Prostate gland (tissue), 2 donors: Measurements from ENCODE around the gene CORO2B.

Source experiments
- POLR2A ChIP-seq: fragments of 450-650 bp; IDR thresholded peaks from one replicate; pipeline ENCODE4 v1.6.1; 2016; ENCODE audit warnings: antibody characterized with exemption, mild to moderate bottlenecking
- POLR2AphosphoS5 ChIP-seq: sonication (generic); formaldehyde crosslinking; IDR thresholded peaks from one replicate; pipeline ENCODE4 v1.6.1; 2017; ENCODE audit warnings: antibody characterized with exemption
- TF ChIP-seq, protein P1 (sequence below), 4 experiments: fragments of 200-600 bp in 2 of 4; fragments of 450-650 bp in 2 of 4; sonication (generic) in 2 of 4; IDR thresholded peaks; 1 replicate in 3 of 4; 2 replicates in 1 of 4; pipeline ENCODE4 v1.5.1; 2016 to 2019; ENCODE audit warnings: antibody characterized with exemption in 4 of 4, mild to moderate bottlenecking in 2 of 4, moderate library complexity in 2 of 4

DNA sequence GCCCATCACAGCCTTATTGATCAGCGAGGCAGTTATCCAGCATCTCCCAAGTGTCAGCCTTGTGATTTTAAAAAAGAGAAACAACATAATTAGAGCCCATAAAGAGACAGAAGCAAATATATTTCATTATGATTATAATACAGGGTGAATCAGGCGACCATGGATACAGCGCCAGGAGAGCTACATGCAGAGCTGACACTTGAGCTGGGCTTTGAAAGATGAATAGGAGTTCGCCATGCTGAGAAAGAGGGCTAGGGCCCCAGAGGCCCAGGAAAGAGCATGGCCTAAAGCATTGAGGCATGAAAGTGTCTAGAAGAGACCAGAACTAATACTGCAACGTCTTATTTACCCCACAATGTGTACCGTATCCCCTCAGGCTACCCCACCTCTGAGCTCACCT lies 4.2 kb upstream of the CORO2B start:
- TF ChIP-seq POLR2A, result no peak
- TF ChIP-seq, protein P1, sequence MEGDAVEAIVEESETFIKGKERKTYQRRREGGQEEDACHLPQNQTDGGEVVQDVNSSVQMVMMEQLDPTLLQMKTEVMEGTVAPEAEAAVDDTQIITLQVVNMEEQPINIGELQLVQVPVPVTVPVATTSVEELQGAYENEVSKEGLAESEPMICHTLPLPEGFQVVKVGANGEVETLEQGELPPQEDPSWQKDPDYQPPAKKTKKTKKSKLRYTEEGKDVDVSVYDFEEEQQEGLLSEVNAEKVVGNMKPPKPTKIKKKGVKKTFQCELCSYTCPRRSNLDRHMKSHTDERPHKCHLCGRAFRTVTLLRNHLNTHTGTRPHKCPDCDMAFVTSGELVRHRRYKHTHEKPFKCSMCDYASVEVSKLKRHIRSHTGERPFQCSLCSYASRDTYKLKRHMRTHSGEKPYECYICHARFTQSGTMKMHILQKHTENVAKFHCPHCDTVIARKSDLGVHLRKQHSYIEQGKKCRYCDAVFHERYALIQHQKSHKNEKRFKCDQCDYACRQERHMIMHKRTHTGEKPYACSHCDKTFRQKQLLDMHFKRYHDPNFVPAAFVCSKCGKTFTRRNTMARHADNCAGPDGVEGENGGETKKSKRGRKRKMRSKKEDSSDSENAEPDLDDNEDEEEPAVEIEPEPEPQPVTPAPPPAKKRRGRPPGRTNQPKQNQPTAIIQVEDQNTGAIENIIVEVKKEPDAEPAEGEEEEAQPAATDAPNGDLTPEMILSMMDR (IDR thresholded peaks at IDR 0.05), result no peak
- TF ChIP-seq POLR2AphosphoS5, result no peak
